MCF 10A (cell line): ENCODE measurements around the gene ZFAND3. TPM values are rescaled to one million over a fixed set of nuclear protein-coding genes. Genes with fewer than 3 reads are reported as not detected.

Experiments used
- BruUV-seq: library from RNA; stranded (reverse); fragments of 400-500 nt; replicated peaks from 2 replicates; lab custom pipeline; 2021; lab: Mats Ljungman, UMichigan
- CTCF ChIA-PET: fragments of 300-600 bp; sonication (Branson Sonifier 250); formaldehyde crosslinking; extraction: SDS; loops from one replicate; lab custom pipeline; 2021; ENCODE audit warnings: antibody characterized with exemption, inconsistent platforms; lab: Yijun Ruan, JAX
- POLR2A ChIA-PET: fragments of 300-600, 350-650 bp; sonication (Branson Sonifier 250); formaldehyde crosslinking; extraction: SDS; loops from one replicate; lab custom pipeline; 2020; ENCODE audit warnings: antibody characterized with exemption, inconsistent platforms; lab: Yijun Ruan, JAX
- DNase-seq: peaks from one replicate; pipeline ENCODE4 v3.0.0-alpha.2; 2018; ENCODE audit not compliant: unreplicated experiment
- H3K27ac Mint-ChIP-seq: one replicate; pipeline ENCODE4 v1.8.0; 2022; ENCODE audit warnings: mild to moderate bottlenecking, low read depth, mixed read lengths; ENCODE audit not compliant: unreplicated experiment
- H3K27me3 Mint-ChIP-seq: one replicate; pipeline ENCODE4 v1.8.0; 2022; ENCODE audit warnings: mixed read lengths; ENCODE audit not compliant: insufficient read depth, unreplicated experiment
- H3K36me3 Mint-ChIP-seq: one replicate; pipeline ENCODE4 v1.8.0; 2022; ENCODE audit warnings: mild to moderate bottlenecking, moderate library complexity, mixed read lengths; ENCODE audit not compliant: insufficient read depth, unreplicated experiment
- H3K4me1 Mint-ChIP-seq: one replicate; pipeline ENCODE4 v1.8.0; 2022; ENCODE audit warnings: mixed read lengths; ENCODE audit not compliant: insufficient read depth, unreplicated experiment
- H3K4me3 Mint-ChIP-seq: one replicate; pipeline ENCODE4 v1.8.0; 2022; ENCODE audit warnings: mild to moderate bottlenecking, moderate library complexity, mixed read lengths; ENCODE audit not compliant: unreplicated experiment
- H3K9me3 Mint-ChIP-seq: one replicate; pipeline ENCODE4 v1.8.0; 2022; ENCODE audit warnings: mixed read lengths; ENCODE audit not compliant: unreplicated experiment
- CTCF ChIP-seq: fragments of 200-600 bp; IDR thresholded peaks from one replicate; pipeline ENCODE4 v1.8.0; 2022; ENCODE audit warnings: antibody characterized with exemption, mild to moderate bottlenecking; ENCODE audit not compliant: unreplicated experiment
- intact Hi-C: fragments of 100-400 bp; cut with micrococcal nuclease; formaldehyde crosslinking; loops from 2 replicates; pipeline ENCODE4 v1.14.1; 2022
- total RNA-seq: library from RNA; stranded (reverse); gene quantifications from 2 replicates; pipeline ENCODE4 v1.2.3, GENCODE V29; 2022

Gene ZFAND3
- total RNA-seq, 1 experiment from 2014 or later, result 100 TPM

DNA sequence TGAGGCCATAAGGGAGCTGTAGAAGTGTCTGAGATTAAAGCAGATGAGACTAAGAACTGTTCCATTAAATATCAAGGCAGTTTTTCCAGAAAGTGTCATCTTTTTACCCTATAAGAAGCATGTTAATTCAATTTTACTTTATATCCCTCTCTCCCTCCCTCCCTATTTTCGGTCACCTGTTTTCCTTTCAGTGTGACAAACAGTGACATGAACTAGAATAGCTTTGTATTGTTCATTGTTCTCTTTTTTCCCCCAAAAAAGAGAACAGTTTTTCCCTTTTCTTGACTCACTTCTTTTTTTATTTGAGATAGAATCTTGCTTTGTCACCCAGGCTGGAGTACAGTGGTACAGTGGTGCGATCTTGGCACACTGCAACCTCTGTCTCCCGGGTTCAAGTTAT lies 269.3 kb downstream of the ZFAND3 start:
- intact Hi-C loops, result no loop called here
- no peak for TF ChIP-seq CTCF
- Mint-ChIP-seq H3K27ac (no peak overlapping the region), H3K4me3 (no peak overlapping the region), H3K4me1 (no peaks in the 10 kb centered on the region), H3K9me3 (no peaks in the 10 kb centered on the region), H3K27me3 (no peaks in the 10 kb centered on the region), H3K36me3 (peaks cover 20% of the 10 kb centered on the region)
- ChIA-PET POLR2A (no interaction called here), CTCF (no interaction called here)
- no TSS peak for BruUV-seq
- DNase-seq, result no peak

DNA sequence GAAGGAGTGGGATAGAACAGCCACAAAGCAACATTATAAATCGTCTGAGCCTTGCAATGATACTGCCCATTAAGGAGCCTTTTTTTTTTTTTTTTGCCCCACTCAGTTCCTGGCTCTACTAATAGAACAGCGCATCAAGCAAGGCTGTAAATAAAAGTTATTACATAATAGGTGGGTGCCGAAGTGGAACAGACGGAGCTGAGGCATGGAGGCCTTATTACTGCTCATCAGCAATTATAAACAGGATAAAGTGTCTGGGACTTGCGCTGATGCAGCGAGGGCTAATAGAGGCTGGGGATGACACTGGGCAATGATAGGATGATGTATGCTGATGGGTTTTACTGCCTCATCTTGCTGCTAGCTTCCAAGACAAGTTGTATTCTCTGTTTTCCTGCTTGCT lies 272.1 kb downstream of the ZFAND3 start:
- no TSS peak for BruUV-seq
- POLR2A ChIA-PET, result interaction anchor here (0.5 kb wide), 1 partner anchor 18 kb away, joined by 3 read pairs; no protein-coding TSS in a partner anchor
- H3K4me3 Mint-ChIP-seq, result no peak overlapping the region
- H3K36me3 Mint-ChIP-seq, result peaks cover 14% of the 10 kb centered on the region
- no peaks in the 10 kb centered on the region for H3K9me3 Mint-ChIP-seq
- DNase-seq, result no peak
- no peak for TF ChIP-seq CTCF
- no peaks in the 10 kb centered on the region for H3K27me3 Mint-ChIP-seq
- peaks cover 5% of the 10 kb centered on the region for H3K4me1 Mint-ChIP-seq
- no peak overlapping the region for H3K27ac Mint-ChIP-seq
- CTCF ChIA-PET, result interaction anchor here (0.7 to 1.0 kb wide), 3 partner anchors 19 to 412 kb away, joined by 3 to 4 read pairs (median 3); no protein-coding TSS in a partner anchor
- intact Hi-C loops, result no loop called here

- H3K9me3 Mint-ChIP-seq, result no peaks in the 10 kb centered on the region
- CTCF ChIA-PET, result interaction anchor here (0.9 to 1.0 kb wide), 2 partner anchors 13 to 234 kb away, joined by 3 read pairs; no protein-coding TSS in a partner anchor
- peaks cover 5% of the 10 kb centered on the region for H3K4me1 Mint-ChIP-seq
- no peak for TF ChIP-seq CTCF
- no peak overlapping the region for H3K27ac Mint-ChIP-seq
- BruUV-seq, result no TSS peak
- POLR2A ChIA-PET, result no interaction called here
- intact Hi-C loops, result no loop called here
- no peaks in the 10 kb centered on the region for H3K27me3 Mint-ChIP-seq
- peaks cover 9% of the 10 kb centered on the region for H3K36me3 Mint-ChIP-seq
- no peak overlapping the region for H3K4me3 Mint-ChIP-seq
- no peak for DNase-seq
These were observed 272.9 kb downstream of the ZFAND3 start for GRCh38 chr6:38092465-38092864.

- no peak for TF ChIP-seq CTCF
- no TSS peak for BruUV-seq
- DNase-seq, result no peak
- intact Hi-C loops, result no loop called here
- ChIA-PET POLR2A (no interaction called here), CTCF (interaction anchor here (1.0 kb wide), 1 partner anchor 14 kb away, joined by 3 read pairs; no protein-coding TSS in a partner anchor)
- peaks cover 5% of the 10 kb centered on the region for H3K4me1 Mint-ChIP-seq
- no peaks in the 10 kb centered on the region for H3K9me3 Mint-ChIP-seq
- H3K27ac Mint-ChIP-seq, result no peak overlapping the region
- no peaks in the 10 kb centered on the region for H3K27me3 Mint-ChIP-seq
- no peak overlapping the region for H3K4me3 Mint-ChIP-seq
- H3K36me3 Mint-ChIP-seq, result peaks cover 10% of the 10 kb centered on the region
These were observed 273.4 kb downstream of the ZFAND3 start for GRCh38 chr6:38092964-38093363.
